ENCODE data around the gene RAD1.

RAD1 gene

GRCh38 chr5:34859253-34859652 lies 56.1 kb downstream of the RAD1 start:
- DNase-seq (ENCODE audit: low spot score): no peak
- no peak for TF ChIP-seq CTCF (IDR thresholded peaks at IDR 0.05; ENCODE audit: extremely low read depth, insufficient read depth, missing control alignments)
- in situ Hi-C loops (cut with MboI; ENCODE audit: low pct_unique_long_range_greater_than_20kb, low sequenced_read_pairs, unreplicated experiment): no loop called here

- in situ Hi-C loops (cut with MboI; ENCODE audit: low pct_unique_long_range_greater_than_20kb, low sequenced_read_pairs, unreplicated experiment): no loop called here
- DNase-seq (ENCODE audit: low spot score): no peak
- TF ChIP-seq CTCF (IDR thresholded peaks at IDR 0.05; ENCODE audit: extremely low read depth, insufficient read depth, missing control alignments): no peak
These were observed 56.5 kb downstream of the RAD1 start for GRCh38 chr5:34858790-34859189.

- in situ Hi-C loops (cut with MboI; ENCODE audit: low pct_unique_long_range_greater_than_20kb, low sequenced_read_pairs, unreplicated experiment): no loop called here
- no peak for DNase-seq (ENCODE audit: low spot score)
These were observed 57.4 kb downstream of the RAD1 start for GRCh38 chr5:34857894-34858293.

GRCh38 chr5:34857161-34857560 lies 58.1 kb downstream of the RAD1 start:
- no peak for DNase-seq (ENCODE audit: low spot score)
- in situ Hi-C loops (cut with MboI; ENCODE audit: low pct_unique_long_range_greater_than_20kb, low sequenced_read_pairs, unreplicated experiment): no loop called here
- no peak for TF ChIP-seq CTCF (IDR thresholded peaks at IDR 0.05; ENCODE audit: extremely low read depth, insufficient read depth, missing control alignments)

More at GRCh38 chr5:34857894-34858293, 57.4 kb downstream of the RAD1 start:
- TF ChIP-seq CTCF (IDR thresholded peaks at IDR 0.05; ENCODE audit: extremely low read depth, insufficient read depth, missing control alignments): no peak

Measured in GM13977 (cell line).